HG03108 (cell line): ENCODE measurements around the gene RIN3.
"Not testable (repeated sequence)": the region's sequence is repeated elsewhere in the genome, so short reads cannot be mapped to it uniquely, and the experiment has no call there.

Source experiments
- ATAC-seq: cut with Tn5 transposase; IDR thresholded peaks from one replicate; pipeline ENCODE4 v1.9.1; 2021; ENCODE audit warnings: moderate library complexity; ENCODE audit not compliant: unreplicated experiment

The RIN3 gene

DNA sequence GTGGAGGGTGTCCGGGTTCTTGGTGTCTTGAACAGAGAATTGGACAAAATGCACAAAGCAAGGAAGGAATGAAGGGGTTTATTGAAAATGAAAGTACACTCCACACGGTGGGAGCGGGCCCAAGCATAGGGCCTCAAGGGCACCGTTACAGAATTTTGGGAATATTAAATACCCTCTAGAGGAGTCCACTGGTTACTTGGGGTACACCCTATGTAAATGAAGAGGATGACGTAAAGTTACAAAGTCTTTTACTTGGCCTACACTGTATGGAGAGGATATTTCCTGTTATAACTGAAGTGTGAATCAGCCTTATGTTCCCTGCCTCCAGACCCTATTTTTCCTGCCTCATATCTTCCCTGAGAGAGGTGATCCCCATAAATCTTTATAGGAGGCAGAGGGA lies 102.6 kb downstream of the RIN3 start:
- no peak for ATAC-seq

DNA sequence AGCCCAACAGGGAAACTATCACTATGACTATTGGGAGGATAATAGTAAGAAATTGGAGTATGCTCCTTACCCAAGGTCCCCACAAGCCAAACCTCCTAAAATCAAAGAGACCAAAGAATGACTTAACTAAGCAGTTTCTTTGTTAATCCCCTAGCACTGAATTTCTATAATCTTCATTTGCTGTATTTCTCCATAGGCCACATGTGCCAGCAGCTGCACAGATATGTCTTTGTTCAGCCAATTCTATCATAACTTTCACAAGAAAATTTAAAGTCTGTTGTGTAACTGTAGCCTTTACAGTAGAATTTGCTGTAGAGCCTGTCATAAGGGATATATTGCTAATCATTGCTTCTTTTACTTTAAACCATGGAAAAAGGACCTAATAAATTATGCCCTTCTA lies 104.0 kb downstream of the RIN3 start:
- no peak for ATAC-seq

DNA sequence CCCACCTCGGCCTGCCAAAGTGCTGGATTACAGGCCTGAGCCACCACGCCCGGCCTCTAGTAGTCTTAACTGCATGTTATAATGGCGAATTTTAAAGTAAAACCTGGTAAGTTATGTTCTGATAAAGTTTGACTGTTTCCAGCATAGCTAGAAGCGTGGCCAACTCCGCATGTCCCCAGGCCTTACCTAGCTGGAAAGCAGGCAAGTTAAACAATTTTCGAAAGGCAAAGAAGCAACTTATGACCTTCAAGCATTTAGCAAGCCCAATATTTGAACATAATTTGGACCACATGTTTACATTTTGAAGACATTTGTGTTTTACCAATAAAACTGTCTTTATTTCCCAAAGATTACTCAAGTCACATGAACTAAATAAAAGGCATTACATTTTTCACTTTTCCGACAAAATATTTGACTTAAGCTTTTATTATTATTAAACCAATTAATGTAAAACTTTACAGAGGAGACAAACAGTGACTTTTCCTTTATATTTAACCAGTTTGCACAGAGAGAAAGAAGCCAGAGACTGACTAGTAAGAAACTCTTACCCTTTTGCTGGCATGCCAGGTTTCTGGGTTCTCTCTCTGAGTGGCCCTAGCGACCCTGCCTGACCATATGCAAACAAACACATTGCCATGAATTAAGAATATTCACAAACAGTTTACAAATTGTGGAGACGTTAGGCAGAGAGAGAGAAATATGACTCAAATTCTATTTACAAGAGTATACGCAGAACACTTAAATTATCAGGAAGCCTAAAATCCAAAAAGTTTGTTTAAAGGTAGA lies 106.3 kb downstream of the RIN3 start:
- no peak for ATAC-seq

DNA sequence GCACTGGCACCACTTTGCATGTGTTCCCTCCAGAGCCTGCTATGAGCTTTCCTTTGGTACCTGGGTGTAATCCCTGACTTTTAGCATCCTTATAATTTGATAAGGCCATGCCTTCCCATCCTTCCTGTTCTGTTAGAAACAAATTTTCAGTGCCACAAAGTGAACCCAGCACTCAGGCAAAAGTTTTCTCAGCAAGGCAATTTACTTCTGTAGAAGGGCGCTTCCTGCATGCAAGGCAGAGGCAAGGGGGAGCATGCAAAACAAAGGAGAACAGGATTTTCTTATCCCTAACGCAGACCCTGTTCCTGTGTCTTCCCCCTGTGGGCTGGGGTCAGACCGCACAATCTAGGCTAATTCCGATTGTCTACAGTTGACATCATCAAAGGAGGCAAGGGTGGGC lies 108.7 kb downstream of the RIN3 start:
- no peak for ATAC-seq

DNA sequence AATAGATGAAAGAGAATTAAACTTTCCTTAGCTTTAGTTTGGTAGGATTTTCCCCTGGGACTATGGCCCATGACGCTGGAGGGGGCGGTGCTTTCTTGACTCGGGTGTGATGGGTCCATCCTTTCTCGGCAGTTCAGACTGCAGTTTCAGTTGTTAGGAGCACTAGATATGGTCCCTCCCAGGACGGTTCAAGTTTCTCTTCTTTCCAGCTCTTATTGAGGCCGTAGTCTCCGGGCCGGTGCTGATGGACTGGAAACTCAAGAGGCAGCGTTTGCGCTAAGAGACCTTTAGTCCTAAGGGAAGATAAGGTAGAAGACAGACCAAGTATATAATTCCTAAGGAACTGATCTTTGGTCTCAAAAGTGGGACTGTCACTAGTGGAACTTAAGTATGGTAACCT lies 111.2 kb downstream of the RIN3 start:
- ATAC-seq: no peak

DNA sequence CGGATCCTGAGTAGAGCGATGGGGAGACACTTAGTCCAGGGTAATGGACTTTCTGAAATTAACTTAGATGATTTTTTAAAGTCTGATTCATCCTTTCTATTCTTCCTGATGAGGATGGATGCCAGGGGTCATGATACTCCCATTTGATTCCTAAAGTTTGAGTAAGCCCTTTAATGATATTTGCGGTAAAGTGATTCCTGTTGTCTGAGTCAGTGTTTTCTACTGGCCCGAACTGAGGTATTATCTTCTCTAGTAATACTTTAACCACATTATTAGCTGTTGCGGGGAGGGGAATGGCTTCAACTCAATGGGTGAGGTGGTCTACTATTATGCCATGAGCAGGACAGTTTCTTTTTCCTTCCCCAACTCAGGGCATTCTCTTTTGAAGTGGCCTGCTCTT lies 111.6 kb downstream of the RIN3 start:
- no peak for ATAC-seq

DNA sequence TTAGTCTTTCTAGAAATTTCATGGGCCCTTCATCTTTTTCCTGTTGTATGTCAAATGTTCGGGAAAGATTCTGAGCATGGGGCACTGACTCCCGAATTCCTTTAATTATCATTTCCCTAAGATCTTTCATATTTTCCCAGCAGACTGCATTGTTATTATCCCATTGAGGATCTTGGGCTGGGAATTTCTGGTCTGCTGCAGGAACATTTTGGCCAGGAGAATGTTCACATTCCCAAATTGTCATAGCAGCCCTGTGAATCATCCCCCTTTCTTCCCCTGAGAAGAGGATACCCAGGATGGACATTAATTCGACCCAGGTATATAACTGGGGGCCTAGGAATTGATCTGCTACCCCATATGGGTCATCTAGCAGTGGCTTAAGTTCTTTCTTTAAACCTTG lies 112.5 kb downstream of the RIN3 start:
- ATAC-seq: no peak

DNA sequence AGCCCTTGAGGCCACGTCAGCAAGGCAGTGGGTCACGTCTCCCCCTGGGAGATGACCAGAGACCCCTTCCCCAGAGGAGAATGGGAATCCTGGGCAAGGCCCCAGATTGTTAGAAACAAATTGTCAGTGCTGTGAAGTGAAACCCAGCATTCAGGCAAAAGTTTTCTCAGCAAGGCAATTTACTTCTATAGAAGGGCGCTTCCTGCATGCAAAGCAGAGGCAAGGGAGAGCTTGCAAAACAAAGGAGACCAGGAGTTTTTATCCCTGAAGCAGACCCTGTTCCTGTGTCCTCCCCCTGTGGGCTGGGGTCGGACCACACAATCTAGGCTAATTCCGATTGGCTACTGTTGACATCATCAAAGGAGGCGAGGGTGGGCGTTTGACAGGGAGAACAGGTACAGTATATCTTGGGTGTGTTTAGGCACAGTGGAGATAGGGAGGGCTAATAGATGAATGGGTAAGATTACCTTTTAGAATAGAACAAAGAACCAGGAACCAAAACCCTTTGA lies 114.2 kb downstream of the RIN3 start:
- no peak for ATAC-seq

DNA sequence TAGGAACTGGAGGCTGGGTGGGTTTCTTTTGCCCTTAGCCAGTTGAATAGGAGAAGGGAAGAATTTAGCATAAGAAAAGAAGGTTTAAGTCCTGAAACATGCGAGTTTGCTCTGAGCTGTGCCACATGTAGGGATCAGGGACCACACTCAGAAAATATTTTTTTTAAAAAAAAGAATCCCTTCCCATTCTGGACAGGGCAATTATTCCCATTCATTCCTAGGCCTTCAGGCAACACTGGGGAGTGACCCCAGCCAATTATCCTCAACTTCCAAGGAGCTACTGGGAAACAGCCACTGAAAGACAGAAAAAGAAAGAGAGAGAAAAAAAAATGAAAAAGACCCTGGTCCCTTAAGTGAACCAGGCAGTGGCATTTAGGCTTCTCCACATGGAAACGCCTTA lies 115.1 kb downstream of the RIN3 start:
- no peak for ATAC-seq

DNA sequence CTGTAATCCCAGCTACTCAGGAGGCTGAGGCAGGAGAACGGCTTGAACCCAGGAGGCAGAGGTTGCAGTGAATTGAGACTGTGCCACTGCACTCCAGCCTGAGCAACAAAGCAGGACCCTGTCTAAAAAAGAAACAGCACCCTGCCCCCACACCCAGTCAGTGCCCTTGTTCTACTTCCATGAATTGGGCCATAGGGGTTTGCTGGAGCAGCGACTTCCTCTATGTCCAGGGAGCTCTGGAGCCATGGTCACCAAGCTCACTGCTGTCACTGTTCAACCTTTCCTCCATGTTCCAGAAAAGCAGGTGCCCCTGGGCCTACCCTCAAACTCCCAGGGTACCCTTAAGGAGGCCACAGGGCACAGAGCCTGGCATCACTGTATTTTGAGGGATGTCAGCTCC lies 116.8 kb downstream of the RIN3 start:
- ATAC-seq: no peak

DNA sequence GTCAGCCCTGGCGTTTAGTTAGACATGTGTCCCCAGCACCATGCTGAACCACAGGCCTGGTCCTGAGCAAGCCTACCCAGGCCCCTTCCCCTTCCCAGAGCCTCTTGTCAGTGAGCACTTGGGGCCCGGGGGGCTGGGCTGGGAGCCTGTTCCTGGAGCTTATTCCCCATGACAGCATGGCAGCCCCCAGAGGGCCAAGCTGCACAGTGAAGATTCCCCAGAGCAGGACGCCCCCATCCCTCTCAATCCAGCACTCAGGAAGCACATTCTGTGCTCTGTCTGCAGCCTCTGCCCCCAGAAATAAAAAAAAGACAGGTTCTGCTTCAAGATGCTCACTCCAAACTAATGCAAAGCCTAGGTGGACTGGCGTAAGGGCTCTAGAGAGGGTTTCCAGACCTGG lies 117.5 kb downstream of the RIN3 start:
- no peak for ATAC-seq

DNA sequence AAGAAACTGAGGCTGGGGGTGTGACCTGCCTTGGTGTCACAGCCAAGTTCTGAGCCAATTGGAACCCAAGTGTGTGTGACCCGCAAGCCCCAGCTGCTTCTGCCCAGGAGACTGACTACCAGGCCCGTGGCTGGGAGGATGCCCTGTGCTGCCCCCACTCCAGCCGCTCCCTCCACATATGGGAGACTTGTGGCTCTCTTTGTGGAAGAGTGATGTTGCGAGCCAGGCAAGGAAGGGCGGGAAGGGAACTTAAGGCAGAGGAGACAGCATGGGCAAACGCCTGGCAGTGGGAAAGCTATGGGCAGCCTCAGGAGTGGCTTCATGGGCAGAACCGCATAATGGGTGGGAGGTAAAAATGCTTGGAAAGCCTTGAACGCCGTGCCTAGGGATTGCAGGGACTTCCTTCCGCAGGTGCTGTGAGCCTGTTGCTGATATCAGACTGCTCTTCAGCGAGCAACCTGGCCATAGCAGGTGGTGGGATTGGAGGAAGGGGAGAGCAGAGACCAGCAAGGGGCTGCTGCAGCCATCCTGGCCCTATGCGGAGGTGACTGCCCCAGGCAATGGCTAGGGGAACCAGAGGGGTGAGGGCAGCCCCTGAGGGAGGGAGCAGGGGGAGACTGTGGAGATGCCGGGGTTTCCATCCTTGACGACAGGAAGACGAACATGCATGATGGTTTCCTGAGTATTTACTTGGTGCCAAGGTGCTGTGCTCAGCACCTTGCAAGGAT lies 119.1 kb downstream of the RIN3 start:
- no peak for ATAC-seq

DNA sequence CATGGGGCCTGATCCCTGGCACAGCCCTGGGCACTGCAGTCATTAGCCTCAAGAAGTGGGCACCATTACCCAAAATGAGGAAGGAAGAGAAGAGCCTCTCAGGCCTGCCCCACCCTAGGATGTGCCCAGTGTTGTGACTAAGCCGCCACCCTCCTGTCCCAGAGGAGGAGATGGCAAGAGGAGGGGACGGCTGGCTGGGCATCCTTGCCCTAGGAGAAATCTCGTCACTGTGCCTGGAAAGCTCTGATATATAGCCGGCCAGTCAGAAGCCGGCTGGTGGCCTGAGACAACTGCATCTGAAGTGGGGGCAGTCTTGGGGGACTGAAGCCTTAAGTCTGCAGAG lies 119.7 kb downstream of the RIN3 start:
- no peak for ATAC-seq

DNA sequence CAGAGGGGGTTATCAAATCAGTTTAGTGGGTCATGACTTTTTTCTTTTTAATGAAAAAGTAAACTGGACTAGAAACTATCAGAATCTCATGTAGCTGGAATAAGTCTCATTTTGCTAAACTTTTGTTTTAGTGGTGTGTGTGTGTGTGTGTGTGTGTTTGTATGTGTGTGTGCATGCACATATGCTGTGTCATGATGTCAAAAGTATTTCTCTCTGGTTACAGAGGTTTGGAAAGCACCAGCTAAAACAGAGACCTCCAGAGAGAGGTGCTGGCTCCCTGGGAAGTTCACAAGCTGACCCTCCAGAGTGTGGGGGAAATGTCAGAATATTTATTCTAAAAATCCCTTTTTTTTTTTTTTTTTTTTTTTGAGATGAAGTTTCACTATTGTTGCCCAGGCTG lies 120.1 kb downstream of the RIN3 start:
- no peak for ATAC-seq

DNA sequence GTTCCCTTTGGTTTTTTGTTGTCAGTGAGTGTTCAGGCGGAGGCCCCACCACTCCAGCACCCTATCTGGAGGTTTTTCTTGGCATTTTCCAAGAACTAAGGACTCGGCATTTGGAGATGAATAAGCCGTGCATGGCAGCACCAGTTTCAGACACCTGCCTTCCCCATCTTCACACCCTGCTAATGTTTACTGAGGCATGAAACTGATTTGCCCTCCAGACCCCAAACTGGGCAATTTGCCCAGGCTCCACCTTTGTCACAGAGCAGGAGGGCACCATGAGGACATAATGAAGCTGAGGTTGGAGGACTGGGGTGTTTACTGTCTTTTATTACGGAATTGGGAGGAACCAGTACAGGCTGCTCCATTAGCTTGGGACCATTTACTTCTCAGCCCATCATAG lies 121.5 kb downstream of the RIN3 start:
- no peak for ATAC-seq

DNA sequence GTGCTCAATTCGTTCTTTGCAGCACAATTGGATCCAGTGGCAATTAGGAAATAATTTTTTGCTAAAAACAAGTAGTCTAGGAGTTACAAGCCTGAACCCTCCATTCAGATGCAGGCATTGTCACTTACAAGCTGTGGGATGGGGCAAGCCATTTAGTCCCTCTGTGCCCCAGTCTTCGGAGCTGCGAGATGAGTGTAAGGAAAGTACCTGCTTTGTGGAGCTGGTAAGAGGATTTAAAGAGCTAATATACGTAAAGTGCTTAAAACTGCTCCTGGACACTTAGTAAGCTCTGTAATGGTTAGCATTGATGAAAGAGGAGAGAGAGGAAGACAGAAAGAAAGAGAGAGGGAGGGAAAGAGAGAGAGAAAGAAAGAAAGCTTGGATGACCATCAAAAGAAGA lies 122.3 kb downstream of the RIN3 start:
- no peak for ATAC-seq

DNA sequence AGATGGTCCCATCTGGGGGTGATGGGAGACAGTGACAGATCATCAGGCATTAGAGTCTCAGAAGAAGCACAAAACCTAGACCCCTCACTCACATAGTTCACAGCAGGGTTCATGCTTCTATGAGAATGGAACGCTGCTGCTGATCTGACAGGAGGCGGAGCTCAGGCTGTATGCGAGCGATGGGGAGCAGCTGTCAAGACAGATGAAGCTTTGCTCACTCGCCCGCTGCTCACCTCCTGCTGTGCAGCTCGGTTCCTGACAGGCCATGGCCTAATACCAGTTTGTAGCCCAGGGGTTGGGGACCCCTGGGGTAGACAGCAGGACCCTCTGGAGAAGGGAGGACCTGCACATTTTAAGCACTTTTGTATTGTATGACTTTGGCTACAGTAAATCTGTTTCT lies 123.6 kb downstream of the RIN3 start:
- ATAC-seq: no peak

DNA sequence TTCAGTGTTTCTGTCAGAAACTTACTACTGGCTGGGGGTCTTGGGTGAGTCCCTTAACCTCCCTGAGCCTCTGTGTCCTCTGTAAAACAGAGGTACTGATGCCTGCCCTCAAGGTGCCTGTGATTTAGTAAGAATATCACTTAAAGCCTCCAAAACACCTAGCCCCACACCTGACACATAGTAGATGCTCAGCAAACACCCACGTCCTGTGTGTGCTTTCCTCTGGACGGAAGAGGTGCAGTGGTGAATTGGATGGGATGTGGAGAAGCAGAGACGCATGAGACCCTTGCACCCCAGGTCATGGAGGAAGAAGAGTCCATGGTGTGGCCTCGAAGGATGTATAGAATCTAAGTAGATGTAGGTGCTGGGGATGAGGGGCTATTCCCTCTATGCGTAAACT lies 124.3 kb downstream of the RIN3 start:
- no peak for ATAC-seq

DNA sequence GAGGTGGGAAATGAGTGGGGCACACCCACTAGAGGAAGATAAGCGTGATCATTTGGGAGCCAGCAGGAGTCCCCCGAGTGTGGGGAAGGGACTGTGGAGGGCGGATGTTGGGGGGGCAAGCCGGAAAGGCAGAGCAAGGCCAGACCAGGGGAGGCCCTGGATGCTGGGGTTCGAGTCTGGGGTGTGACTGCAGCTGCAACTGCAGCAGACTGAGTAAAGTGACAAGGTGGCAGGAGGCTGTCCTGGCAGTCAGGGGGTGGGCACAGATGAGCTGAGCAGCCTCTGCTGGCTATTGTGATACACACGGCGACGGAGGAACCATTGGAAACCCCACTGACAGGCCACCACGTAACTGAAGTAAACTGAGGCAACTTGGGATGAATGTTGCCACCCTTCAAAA lies 124.7 kb downstream of the RIN3 start:
- ATAC-seq: no peak

DNA sequence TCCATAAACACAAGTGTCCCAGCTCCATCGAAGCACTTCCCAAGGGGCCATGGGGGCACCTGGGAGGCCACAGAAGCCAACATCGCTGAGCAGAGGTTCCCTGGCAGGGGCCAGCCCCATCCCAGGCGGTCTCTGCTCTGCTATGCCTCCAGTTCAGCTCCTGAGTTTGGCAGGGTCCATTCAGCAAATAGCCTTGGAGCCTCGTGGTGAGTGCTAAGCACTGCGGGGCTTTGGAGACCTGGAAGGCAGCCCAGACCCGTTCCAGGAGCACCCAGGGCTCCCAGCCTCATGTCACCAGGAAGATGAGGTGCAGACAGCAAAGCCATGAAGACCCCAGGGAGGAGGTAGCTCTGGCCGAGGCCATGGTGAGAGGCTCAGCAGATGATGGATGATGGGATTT lies 125.3 kb downstream of the RIN3 start:
- no peak for ATAC-seq

DNA sequence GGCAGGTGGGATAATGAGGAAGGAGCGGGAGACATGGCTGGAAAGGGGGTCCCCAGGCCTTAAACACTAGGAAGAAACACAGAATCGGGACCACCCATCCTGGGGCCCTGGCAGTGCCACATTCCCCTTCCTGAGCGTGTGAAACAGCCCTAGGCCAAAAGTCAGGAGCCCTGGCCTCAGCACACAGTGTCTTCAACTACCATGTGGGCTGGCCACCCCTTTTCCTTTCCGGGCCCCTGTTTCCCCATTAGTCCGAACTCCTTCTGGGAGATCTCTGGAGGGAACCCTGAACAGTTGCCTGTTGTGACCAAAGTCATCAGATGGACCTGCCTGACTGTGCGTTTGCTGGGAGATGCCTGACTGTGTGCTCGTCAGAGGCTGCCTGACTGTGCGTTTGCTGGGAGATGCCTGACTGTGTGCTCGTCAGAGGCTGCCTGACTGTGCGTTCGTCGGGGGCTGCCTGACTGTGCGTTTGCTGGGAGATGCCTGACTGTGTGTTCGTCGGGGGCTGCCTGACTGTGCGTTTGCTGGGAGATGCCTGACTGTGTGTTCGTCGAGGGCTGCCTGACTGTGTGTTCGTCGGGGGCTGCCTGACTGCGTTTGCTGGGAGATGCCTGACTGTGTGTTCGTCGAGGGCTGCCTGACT lies 126.0 kb downstream of the RIN3 start:
- ATAC-seq: not testable (repeated sequence)

DNA sequence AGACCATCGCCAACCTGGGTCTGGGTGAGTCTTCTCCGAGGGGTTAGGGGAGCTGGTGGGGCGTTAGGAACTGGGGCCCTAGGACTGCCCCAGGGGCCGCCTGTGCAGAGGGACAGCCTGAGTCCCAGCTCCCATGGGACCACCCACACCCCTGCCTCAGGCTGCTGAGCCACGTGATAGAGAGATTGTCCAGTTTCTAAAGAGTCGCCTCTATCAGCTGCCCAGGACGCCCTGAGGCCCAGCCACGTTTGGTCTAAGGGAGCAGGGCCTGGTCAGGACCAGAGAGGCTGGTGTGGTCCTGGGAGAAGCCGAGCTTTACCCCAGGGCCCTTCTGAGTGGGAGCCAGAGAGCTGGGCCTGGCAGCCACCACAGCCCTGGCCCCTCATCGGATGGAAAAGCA lies 127.7 kb downstream of the RIN3 start:
- no peak for ATAC-seq
